GM12878 (cell line): ENCODE results near the gene HCAR3. TPM values are rescaled to one million over a fixed set of nuclear protein-coding genes. Genes with fewer than 3 reads are reported as not detected.
A peak's percentile ranks its signal among the peaks of the same experiment; 100 is the strongest.

Source experiments
- BCLAF1 ChIP-seq: fragments of 450-650 bp; IDR thresholded peaks from 2 replicates; pipeline ENCODE4 v1.6.1; 2017; ENCODE audit warnings: antibody characterized with exemption, mild to moderate bottlenecking, moderate library complexity
- ETV6 ChIP-seq, 2 experiments: fragments of 450-650 bp in 1 of 2; IDR thresholded peaks in 1 of 2; conservative IDR thresholded peaks in 1 of 2; 2 replicates each; pipeline ENCODE4 v1.6.1; 2014; ENCODE audit warnings: antibody characterized with exemption in 1 of 2, borderline replicate concordance in 1 of 2, low read depth in 1 of 2, mild to moderate bottlenecking in 1 of 2, moderate library complexity in 1 of 2
- IRF5 ChIP-seq: fragments of 450-650 bp; IDR thresholded peaks from 2 replicates; pipeline ENCODE4 v1.6.1; 2017; ENCODE audit warnings: borderline replicate concordance
- MAX ChIP-seq: IDR thresholded peaks from 2 replicates; pipeline ENCODE4 v1.6.1; 2012; ENCODE audit warnings: low read depth, low read length, improper control_type of control experiment
- NR2C1 ChIP-seq: fragments of 450-650 bp; IDR thresholded peaks from 2 replicates; pipeline ENCODE4 v1.6.1; 2017; ENCODE audit warnings: antibody characterized with exemption, mild to moderate bottlenecking, moderate library complexity
- PKNOX1 ChIP-seq: fragments of 450-650 bp; IDR thresholded peaks from 2 replicates; pipeline ENCODE4 v1.6.1; 2016; ENCODE audit warnings: mild to moderate bottlenecking
- PML ChIP-seq: IDR thresholded peaks from 2 replicates; pipeline ENCODE4 v1.6.1; 2012; ENCODE audit warnings: low read length, inconsistent platforms
- POLR2AphosphoS2 ChIP-seq: IDR thresholded peaks from 2 replicates; pipeline ENCODE4 v1.6.1; 2011; ENCODE audit warnings: low read depth, mild to moderate bottlenecking, low read length, improper control_type of control experiment, moderate library complexity
- RB1 ChIP-seq: fragments of 450-650 bp; formaldehyde crosslinking; IDR thresholded peaks from 2 replicates; pipeline ENCODE4 v1.6.1; 2017; ENCODE audit warnings: mild to moderate bottlenecking, borderline replicate concordance
- REST ChIP-seq: IDR thresholded peaks from 2 replicates; pipeline ENCODE4 v1.6.1; 2012; ENCODE audit warnings: mild to moderate bottlenecking, low read depth, low read length
- RFX5 ChIP-seq: IDR thresholded peaks from 2 replicates; pipeline ENCODE4 v1.6.1; 2011; ENCODE audit warnings: low read depth, low read length, improper control_type of control experiment
- TARDBP ChIP-seq: IDR thresholded peaks from 2 replicates; pipeline ENCODE4 v1.6.1; 2016; ENCODE audit warnings: borderline replicate concordance
- ZNF687 ChIP-seq: fragments of 450-650 bp; IDR thresholded peaks from 2 replicates; pipeline ENCODE4 v1.6.1; 2017; ENCODE audit warnings: mild to moderate bottlenecking, moderate library complexity
- ZSCAN29 ChIP-seq: fragments of 450-650 bp; IDR thresholded peaks from 2 replicates; pipeline ENCODE4 v1.6.1; 2017; ENCODE audit warnings: mild to moderate bottlenecking, moderate library complexity
- polyA plus RNA-seq, 11 experiments: library from polyadenylated mRNA; depleted of rRNA in 4 of 11; unstranded in 6 of 11; stranded (reverse) in 5 of 11; fragments of >200 nt; fragmentation: Nextera tagmentation in 4 of 11; fragmentation: Illumina TruSeq in 1 of 11; extraction: Ambion mirVana in 4 of 11; extraction: Trizol in 1 of 11; gene quantifications; 1 replicate in 1 of 11; 2 replicates in 10 of 11; pipeline versions ENCODE4 v1.2.1 to v1.2.3, GENCODE V29; 2011 to 2016; ENCODE audit warnings: inconsistent platforms in 2 of 11, missing spikeins in 2 of 11, low read depth in 1 of 11
- total RNA-seq, 4 experiments: library from RNA; depleted of rRNA in 3 of 4; stranded (reverse); fragments of >200 nt in 3 of 4; fragmentation: Illumina TruSeq in 1 of 4; extraction: Trizol in 1 of 4; gene quantifications; 2 replicates each; pipeline versions ENCODE4 v1.2.1 to v1.2.3, GENCODE V29; 2013 to 2021

HCAR3 gene
- total and polyA plus RNA-seq, 10 of the 15 experiments (the other 5 are each of a cell fraction or from before 2014, with no cell fraction given): 0.57 to 3.0 (median 2.2) TPM

GRCh38 chr12:122752464-122753318 is 36.1 kb upstream of the HCAR3 start, which contains the start of gene DENR (continued):
- TF ChIP-seq RB1: peak; percentile 71; the same call in 1 of the 2 replicates
- TF ChIP-seq TARDBP: peak; percentile 10; the same call in 1 of the 2 replicates
- TF ChIP-seq ETV6 (conservative IDR thresholded peaks at IDR 0.05 in 1 of 2, IDR thresholded peaks at IDR 0.05 in 1 of 2; ENCODE audit: borderline replicate concordance in 1 of 2, low read depth in 1 of 2): peak in 1 of 2 experiments; percentile 45; a peak in 1 of 4 replicates
- TF ChIP-seq PKNOX1: peak; percentile 90
- TF ChIP-seq PML: peak; percentile 93
- no peak; the same call in 1 of the 2 replicates for TF ChIP-seq MAX
- peak; percentile 19; the same call in 1 of the 2 replicates for TF ChIP-seq ZNF687
- no peak for TF ChIP-seq BCLAF1
- TF ChIP-seq REST: no peak
- no peak; the same call in 1 of the 2 replicates for TF ChIP-seq NR2C1
- peak; percentile 53; the same call in 1 of the 2 replicates for TF ChIP-seq RFX5
- no peak for TF ChIP-seq ZSCAN29
- TF ChIP-seq IRF5: peak; percentile 96
- TF ChIP-seq POLR2AphosphoS2: peak; percentile 81
